GM18868 (cell line): ENCODE data around the gene GFY.
"Not testable (repeated sequence)": the region's sequence is repeated elsewhere in the genome, so short reads cannot be mapped to it uniquely, and the experiment has no call there.

ENCODE experiments used
- ATAC-seq: cut with Tn5 transposase; IDR thresholded peaks from one replicate; pipeline ENCODE4 v1.9.1; 2021; ENCODE audit warnings: mild to moderate bottlenecking, moderate library complexity; ENCODE audit not compliant: unreplicated experiment

The GFY gene

DNA sequence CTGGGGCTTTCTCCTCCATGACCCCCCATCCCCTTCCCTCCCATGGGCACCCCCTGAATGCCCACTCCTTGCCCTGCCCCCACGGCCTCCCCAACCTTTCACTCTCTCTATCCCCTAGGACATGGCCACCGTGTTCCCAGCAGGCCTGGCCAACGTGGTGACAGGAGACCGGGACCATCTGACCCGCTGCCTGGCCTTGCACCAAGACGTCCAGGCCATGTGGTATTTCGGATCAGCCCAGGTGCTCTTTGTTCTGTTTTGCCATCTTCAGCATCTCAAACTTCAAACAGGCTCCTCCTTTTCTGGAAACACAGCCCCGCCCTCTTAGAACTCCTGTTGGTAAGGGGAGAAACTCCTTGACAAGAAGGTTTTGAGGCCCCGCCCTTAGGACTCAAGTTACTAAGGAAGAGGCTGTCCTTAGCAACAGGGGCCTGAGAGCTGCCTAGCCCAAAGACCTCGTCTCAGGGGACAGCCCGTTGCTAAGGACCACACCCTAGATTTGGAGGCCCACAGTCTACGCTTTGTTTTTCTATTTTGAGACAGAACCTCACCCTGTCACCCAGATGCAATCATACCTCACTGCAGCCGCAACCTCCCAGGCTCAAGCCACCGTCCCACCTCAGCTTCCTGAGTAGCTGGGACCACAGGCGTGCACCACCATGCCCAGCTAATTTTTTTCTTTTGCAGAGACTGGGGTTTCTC lies 43.7 kb downstream of the GFY start:
- peak; percentile 57 for ATAC-seq

DNA sequence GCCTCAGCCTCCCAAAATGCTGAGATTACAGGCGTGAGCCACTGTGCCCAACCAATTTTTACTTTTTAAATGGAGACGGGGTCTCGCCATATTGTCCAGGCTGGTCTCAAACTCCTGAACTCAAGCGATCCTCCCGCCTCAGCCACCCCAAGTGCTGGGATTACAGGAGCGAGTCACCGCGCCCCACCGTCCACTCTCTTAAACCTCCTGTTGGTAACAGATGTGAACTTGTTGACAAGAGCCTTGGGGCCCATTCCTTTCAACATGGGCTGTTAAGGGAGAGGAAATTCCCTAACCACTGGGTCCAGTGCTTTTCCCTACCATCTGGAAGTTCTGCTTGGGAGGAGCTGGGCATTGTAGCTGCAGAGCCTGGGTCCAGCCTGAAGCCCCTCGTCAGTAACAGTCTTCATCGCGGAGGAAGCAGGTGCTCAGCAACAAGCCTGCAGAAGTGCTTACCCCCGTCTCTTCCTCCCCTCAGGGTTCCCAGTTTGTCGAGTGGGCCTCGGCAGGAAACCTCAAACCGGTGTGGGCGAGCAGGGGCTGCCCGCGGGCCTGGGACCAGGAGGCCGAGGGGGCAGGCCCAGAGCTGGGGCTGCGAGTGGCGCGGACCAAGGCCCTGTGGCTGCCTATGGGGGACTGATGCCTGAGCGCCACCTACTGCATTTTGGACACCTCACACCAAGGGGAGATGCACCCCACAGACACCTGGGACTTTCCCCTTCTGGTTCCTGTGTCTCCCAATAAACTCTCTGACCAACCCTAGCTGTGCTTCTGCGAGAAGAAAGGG lies 44.8 kb downstream of the GFY start:
- peak; percentile 48 for ATAC-seq

DNA sequence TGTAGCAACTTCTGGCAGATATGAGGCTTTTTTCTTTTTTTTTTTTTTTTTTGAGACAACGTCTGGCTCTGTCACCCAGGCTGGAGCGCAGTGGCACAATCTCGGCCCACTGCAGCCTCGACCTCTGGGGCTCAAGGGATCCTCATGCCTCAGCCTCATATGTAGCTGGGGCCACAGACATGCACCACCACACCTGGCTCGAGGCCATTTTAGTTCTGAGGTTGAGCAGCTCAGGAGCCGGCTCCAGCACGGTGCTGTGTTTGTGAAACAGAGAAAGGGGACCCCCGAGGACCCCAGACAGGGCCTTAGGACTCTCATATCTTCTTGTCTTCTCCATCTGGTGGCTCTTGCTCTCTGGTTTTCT lies 45.4 kb downstream of the GFY start:
- ATAC-seq = no peak

DNA sequence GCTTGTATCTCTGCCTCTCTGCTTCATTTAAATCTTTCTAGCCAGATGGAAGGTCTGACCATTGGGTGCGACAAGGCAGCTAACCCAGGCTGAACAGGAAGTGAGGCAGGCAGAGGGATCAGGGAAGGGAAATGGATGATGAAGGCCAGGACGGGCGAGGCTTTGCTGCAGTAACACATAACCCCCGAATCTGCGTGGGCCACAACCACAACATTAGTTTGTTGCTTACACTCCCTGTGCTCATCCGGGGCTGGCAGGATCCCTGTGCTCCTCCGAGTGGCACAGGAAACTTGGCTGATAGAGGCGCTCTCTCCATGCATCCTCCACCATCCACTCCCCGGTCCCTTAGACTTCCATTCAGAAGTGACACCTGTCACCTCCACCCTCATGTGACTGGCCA lies 47.7 kb downstream of the GFY start:
- ATAC-seq = no peak

DNA sequence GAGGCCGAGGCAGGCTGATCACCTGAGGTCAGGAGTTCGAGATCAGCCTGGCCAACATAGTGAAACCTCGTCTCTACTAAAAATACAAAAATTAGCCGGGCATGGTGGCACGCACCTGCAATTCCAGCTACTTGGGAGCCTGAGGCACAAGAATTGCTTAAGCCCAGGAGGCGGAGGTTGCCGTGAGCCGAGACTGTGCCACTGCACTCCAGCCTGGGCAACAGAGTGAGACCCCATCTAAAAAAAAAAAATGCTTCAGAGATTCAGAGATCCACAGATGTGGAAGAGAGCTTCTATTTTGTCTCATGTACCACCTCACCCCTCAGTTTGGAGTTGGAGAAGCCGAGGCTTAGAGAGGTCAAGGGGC lies 48.3 kb downstream of the GFY start:
- ATAC-seq = not testable (repeated sequence)

DNA sequence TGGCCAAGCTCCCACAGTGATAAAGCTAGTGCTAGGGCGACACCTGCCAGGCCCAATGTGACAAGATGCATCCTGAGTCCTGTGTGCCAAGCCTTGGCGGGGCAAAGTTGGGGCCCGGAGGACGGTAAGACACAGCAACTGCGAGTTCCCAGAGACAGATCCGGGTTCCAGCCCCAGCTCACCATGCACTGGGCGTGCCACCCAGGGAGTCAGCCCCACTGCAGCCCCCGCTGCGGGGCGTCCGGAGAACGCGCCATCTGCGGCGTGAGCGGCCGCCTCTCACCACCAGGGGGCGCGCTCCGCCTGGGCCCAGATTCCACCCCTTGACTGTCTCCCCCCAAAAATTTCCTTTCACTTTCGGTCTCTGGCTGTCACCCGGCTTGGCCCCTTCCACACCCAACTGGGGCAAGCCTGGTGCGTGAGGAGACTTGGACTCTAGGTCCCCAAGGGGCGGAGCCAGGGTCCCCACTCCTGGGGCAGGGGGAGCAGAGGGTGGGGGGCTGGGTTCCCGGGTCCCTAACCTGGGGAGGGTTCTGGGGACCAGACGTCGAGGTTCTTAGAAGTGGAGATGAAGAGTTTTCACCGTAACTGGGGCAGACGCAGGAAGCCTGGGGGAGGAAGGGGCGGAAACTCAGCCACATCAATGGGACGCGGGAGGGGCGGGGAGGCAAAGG lies 48.8 kb downstream of the GFY start, which contains the start of gene FLT3LG:
TSS of gene FLT3LG (plus strand) at position 348 of the 674 bp plus-strand sequence. CDS start 425 bp downstream, outside the sequence.
- peak; percentile 59 for ATAC-seq

DNA sequence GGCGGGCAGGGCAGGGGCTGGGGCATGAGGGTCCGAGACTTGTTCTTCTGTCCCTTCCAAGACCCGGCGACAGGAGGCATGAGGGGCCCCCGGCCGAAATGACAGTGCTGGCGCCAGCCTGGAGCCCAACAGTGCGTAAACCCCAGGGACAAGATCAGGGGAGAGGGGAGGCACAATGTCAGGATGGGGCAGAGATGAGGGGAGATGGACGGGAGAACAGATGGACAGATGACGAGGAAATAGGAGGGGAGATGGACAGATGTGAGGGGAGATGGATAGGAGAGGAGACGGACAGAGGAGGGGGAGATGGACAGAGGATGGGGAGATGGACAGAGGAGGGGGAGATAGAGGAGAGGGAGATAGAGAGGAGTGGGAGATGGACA lies 49.3 kb downstream of the GFY start:
- no peak for ATAC-seq

DNA sequence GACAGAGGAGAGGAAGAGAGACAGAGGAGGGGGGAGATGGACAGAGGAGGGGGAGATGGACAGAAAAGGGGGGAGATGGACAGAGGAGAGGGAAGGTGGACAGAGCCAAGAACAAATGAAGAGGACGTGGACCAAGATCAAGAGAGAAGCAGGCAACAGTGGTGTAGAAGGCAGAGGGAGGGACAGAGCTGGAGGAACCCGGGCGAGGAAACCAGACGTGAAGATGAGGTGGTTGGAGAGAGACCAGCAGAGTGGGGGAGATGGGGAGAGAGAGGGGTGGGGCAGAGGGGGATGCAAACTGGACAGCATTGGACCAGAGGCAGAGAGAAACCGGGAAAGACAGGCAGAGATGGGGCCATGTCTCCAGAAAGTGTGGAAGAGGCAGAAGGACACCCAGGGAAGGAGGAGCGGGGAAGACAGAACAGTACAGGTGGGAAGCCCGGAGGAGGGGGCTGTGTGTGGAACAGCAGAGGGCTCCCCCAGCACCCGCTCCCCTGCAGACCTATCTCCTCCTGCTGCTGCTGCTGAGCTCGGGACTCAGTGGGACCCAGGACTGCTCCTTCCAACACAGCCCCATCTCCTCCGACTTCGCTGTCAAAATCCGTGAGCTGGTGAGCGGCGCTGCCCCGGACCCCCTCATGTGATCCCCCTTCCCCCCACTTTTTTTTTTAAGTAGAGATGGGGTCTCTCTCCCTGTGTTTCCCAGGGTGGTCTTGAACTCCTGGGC lies 50.2 kb downstream of the GFY start:
- no peak for ATAC-seq

DNA sequence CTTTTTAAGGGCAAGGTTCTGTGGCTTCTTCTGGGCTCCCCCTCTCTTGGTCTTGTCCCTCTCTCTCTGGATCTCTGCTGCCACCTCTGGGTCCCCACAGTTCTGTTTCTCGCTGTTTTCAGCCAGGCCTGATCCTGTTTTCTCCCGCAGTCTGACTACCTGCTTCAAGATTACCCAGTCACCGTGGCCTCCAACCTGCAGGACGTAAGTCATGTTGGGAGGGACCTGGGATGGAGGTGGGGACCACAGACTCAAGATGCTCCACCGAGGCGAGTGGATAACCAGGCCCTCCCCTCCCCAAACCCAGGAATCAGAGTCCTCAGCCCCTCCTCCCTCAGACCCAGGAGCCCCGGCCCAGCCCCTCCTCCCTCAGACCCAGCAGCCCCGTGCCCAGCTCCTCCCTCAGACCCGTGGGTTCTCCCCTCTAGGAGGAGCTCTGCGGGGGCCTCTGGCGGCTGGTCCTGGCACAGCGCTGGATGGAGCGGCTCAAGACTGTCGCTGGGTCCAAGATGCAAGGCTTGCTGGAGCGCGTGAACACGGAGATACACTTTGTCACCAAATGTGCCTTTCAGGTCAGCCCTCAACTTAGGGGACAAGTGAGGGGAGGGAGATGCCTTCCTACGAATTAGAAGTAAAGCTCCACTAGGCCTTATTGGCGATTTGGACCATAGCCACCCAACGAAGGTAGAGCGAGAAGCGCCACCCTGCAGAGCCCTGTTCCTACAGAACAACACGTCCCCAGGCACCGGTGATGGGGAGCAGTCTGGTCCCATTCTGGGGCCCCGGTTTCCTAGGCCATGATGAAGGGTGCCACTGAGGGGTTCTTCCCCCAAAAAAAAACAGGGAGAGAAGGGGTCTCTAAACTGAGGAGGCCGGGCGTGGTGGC lies 51.0 kb downstream of the GFY start:
- no peak for ATAC-seq
